Sigmoid colon (tissue), 7 donors: ENCODE results near the gene FAM50A. TPM values are rescaled to one million over a fixed set of nuclear protein-coding genes. Genes with fewer than 3 reads are reported as not detected.
A peak's percentile ranks its signal among the peaks of the same experiment; 100 is the strongest.
"Not testable (repeated sequence)": the region's sequence is repeated elsewhere in the genome, so short reads cannot be mapped to it uniquely, and the experiment has no call there.

Source experiments
- DNase-seq: peaks from one replicate; pipeline ENCODE4 v3.0.0-alpha.2; 2019
- H3K27ac ChIP-seq, 4 donors: fragments of 200-600 bp; sonication (generic); one replicate each; pipeline ENCODE4 v1.5.1; 2016 to 2019; ENCODE audit warnings: mild to moderate bottlenecking in 1 of 4
- H3K27me3 ChIP-seq, 3 donors: fragments of 200-600 bp; sonication (generic); one replicate each; pipeline ENCODE4 v1.5.1; 2019; ENCODE audit warnings: mild to moderate bottlenecking in 1 of 3
- H3K36me3 ChIP-seq, 4 donors: fragments of 200-600 bp; sonication (generic); one replicate each; pipeline ENCODE4 v1.5.1; 2016 to 2019
- H3K4me1 ChIP-seq, 4 donors: fragments of 200-600 bp; sonication (generic); one replicate each; pipeline ENCODE4 v1.5.1; 2017 to 2019
- H3K4me3 ChIP-seq, 4 donors: fragments of 200-600 bp; sonication (generic); one replicate each; pipeline ENCODE4 v1.5.1; 2017 to 2019; ENCODE audit warnings: mild to moderate bottlenecking in 2 of 4, moderate library complexity in 1 of 4
- H3K9me3 ChIP-seq, 4 donors: fragments of 200-600 bp in 3 of 4; sonication (generic) in 3 of 4; one replicate each; pipeline versions ENCODE4 v1.5.1 to v1.6.1; 2013 to 2019
- EP300 ChIP-seq, 4 donors: sonication (generic); formaldehyde crosslinking; IDR thresholded peaks; one replicate each; pipeline ENCODE4 v1.6.1; 2017; ENCODE audit warnings: antibody characterized with exemption in 4 of 4
- POLR2A ChIP-seq, 2 donors: fragments of 450-650 bp; IDR thresholded peaks; one replicate each; pipeline ENCODE4 v1.6.1; 2016; ENCODE audit warnings: antibody characterized with exemption in 2 of 2, mild to moderate bottlenecking in 2 of 2, moderate library complexity in 2 of 2
- POLR2AphosphoS5 ChIP-seq, 4 donors: sonication (generic); formaldehyde crosslinking; IDR thresholded peaks; one replicate each; pipeline ENCODE4 v1.6.1; 2017; ENCODE audit warnings: antibody characterized with exemption in 4 of 4
- WGBS, 2 donors: extraction: QIAGEN DNeasy Blood & Tissue Kit; methylation state at CpG; one replicate each; pipeline ENCODE4 v1.1.7; 2013; 5-methylcytosine and 5-hydroxymethylcytosine counted together
- intact Hi-C: fragments of 100-400 bp; cut with DNase I; formaldehyde crosslinking; loops from one replicate; pipeline ENCODE4 v1.15.1; 2023
- polyA plus RNA-seq, 3 donors: library from polyadenylated mRNA; stranded (reverse); fragments of 200-250 nt; gene quantifications; one replicate each; pipeline ENCODE4 v1.2.3, GENCODE V29; 2013
- total RNA-seq, 4 donors: library from RNA; depleted of rRNA; stranded (reverse); fragments of >200 nt; gene quantifications; one replicate each; pipeline ENCODE4 v1.1.0, GENCODE V29; 2016
- TF ChIP-seq, protein P1 (sequence below), 4 experiments: fragments of 450-650 bp in 3 of 4; fragments of 200-600 bp in 1 of 4; IDR thresholded peaks; one replicate each; pipeline ENCODE4 v1.5.1; 2016 to 2019; ENCODE audit warnings: antibody characterized with exemption in 4 of 4, mild to moderate bottlenecking in 3 of 4, moderate library complexity in 2 of 4
- donor health status: healthy with polysubstance abuse.
- donor health status: Bipolar disorder and iron deficiency.
- donor health status: healthy.

Gene FAM50A
- total and polyA plus RNA-seq, 7 donors = 40.5 to 85.1 (median 61.9) TPM

GRCh38 chrX:154398668-154399526 lies 45.0 kb upstream of the FAM50A start:
- Histone ChIP-seq H3K4me3 (peak overlapping the region; percentile 59 to 80 (median 68)), H3K27me3 (no peaks in the 10 kb centered on the region), H3K4me1 (peaks cover 0 to 20% (median 13%) of the 10 kb centered on the region in 4 donors), H3K27ac (peak overlapping the region; percentile 95 to 98 (median 97)), H3K36me3 (peaks cover 11 to 22% (median 14%) of the 10 kb centered on the region in 4 donors), H3K9me3 (no peaks in the 10 kb centered on the region)
- DNase-seq = peak; percentile 95
- TF ChIP-seq POLR2AphosphoS5 (IDR thresholded peaks at IDR 0.05) = peak in 1 of 4 donors; percentile 27
- TF ChIP-seq, protein P1, sequence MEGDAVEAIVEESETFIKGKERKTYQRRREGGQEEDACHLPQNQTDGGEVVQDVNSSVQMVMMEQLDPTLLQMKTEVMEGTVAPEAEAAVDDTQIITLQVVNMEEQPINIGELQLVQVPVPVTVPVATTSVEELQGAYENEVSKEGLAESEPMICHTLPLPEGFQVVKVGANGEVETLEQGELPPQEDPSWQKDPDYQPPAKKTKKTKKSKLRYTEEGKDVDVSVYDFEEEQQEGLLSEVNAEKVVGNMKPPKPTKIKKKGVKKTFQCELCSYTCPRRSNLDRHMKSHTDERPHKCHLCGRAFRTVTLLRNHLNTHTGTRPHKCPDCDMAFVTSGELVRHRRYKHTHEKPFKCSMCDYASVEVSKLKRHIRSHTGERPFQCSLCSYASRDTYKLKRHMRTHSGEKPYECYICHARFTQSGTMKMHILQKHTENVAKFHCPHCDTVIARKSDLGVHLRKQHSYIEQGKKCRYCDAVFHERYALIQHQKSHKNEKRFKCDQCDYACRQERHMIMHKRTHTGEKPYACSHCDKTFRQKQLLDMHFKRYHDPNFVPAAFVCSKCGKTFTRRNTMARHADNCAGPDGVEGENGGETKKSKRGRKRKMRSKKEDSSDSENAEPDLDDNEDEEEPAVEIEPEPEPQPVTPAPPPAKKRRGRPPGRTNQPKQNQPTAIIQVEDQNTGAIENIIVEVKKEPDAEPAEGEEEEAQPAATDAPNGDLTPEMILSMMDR (IDR thresholded peaks at IDR 0.05) = peak; percentile 69 to 88 (median 78)
- TF ChIP-seq POLR2A (IDR thresholded peaks at IDR 0.05) = no peak
- 1% methylated on average over 49 of the region's 49 CpGs for WGBS, 2 donors
- intact Hi-C loops = loop anchor here (5.0 kb wide), 1 partner anchor 88 kb away; the partner anchor contains the start of gene UBL4A

- WGBS, 2 donors = 32 to 44% methylated on average over 14 of the region's 14 CpGs
- H3K36me3 ChIP-seq = peaks cover 11 to 22% (median 14%) of the 10 kb centered on the region in 4 donors
- intact Hi-C loops = loop anchor here (5.0 kb wide), 1 partner anchor 88 kb away; the partner anchor contains the start of gene UBL4A
- TF ChIP-seq EP300 (IDR thresholded peaks at IDR 0.05) = no peak
- TF ChIP-seq POLR2AphosphoS5 (IDR thresholded peaks at IDR 0.05) = peak in 1 of 4 donors; percentile 21
- H3K27me3 ChIP-seq = no peaks in the 10 kb centered on the region
- no peaks in the 10 kb centered on the region for H3K9me3 ChIP-seq
- no peak for DNase-seq
- peak overlapping the region; percentile 95 to 98 (median 97) for H3K27ac ChIP-seq
- H3K4me1 ChIP-seq = peaks cover 0 to 20% (median 13%) of the 10 kb centered on the region in 4 donors
- H3K4me3 ChIP-seq = peak overlapping the region; percentile 59 to 80 (median 68)
These were observed 44.2 kb upstream of the FAM50A start for GRCh38 chrX:154399527-154400368.

- Histone ChIP-seq H3K4me1 (peaks cover 0 to 20% (median 13%) of the 10 kb centered on the region in 4 donors), H3K4me3 (peak overlapping the region in 1 of 4 donors; percentile 80), H3K27ac (peak overlapping the region in 2 of 4 donors; percentile 96 to 98), H3K36me3 (peaks cover 11 to 22% (median 14%) of the 10 kb centered on the region in 4 donors)
- H3K27me3 ChIP-seq, intact Hi-C loops, DNase-seq, H3K9me3 ChIP-seq: not testable (repeated sequence)
- 82 to 87% methylated on average over 6 of the region's 6 CpGs for WGBS, 2 donors
These were observed 43.5 kb upstream of the FAM50A start for GRCh38 chrX:154400369-154400817.

- Histone ChIP-seq H3K36me3 (peaks cover 11 to 22% (median 14%) of the 10 kb centered on the region in 4 donors), H3K27ac (no peak overlapping the region), H3K4me1 (peaks cover 0 to 20% (median 13%) of the 10 kb centered on the region in 4 donors), H3K9me3 (no peaks in the 10 kb centered on the region), H3K27me3 (no peaks in the 10 kb centered on the region), H3K4me3 (no peak overlapping the region)
- intact Hi-C loops = no loop called here
- no peak for DNase-seq
- WGBS, 2 donors = 39 to 57% methylated on average over 6 of the region's 6 CpGs
- TF ChIP-seq POLR2AphosphoS5 (IDR thresholded peaks at IDR 0.05) (peak in 1 of 4 donors; percentile 20), POLR2A (IDR thresholded peaks at IDR 0.05) (no peak), EP300 (IDR thresholded peaks at IDR 0.05) (no peak)
- TF ChIP-seq, protein P1 (IDR thresholded peaks at IDR 0.05) = no peak
These were observed 42.7 kb upstream of the FAM50A start for GRCh38 chrX:154401045-154401799.
